Loucy (cell line): ENCODE data around the gene CTSH.

Source experiments
- CTCF ChIP-seq: fragments of 200-600 bp; sonication (generic); conservative IDR thresholded peaks from 2 replicates; pipeline ENCODE4 v1.5.1; 2014; ENCODE audit warnings: mild to moderate bottlenecking, antibody characterized with exemption, low read length
- EZH2phosphoT487 ChIP-seq: fragments of 200-600 bp; IDR thresholded peaks from 2 replicates; pipeline ENCODE4 v1.6.1; 2018; ENCODE audit warnings: antibody characterized with exemption, mild to moderate bottlenecking, moderate library complexity, borderline replicate concordance

GRCh38 chr15:78976691-78977090 lies 31.8 kb upstream of the CTSH start:
- no peak for TF ChIP-seq CTCF
- no peak for TF ChIP-seq EZH2phosphoT487
